Measurements from ENCODE around the gene NFIA. TPM values are rescaled to one million over a fixed set of nuclear protein-coding genes. Genes with fewer than 3 reads are reported as not detected.

The NFIA gene
- total RNA-seq, 1 experiment from 2014 or later = 20.9 TPM

GRCh38 chr1:61169045-61169444 lies 86.7 kb downstream of the NFIA start:
- no TSS peak for BruUV-seq (replicated peaks)
- no peaks in the 10 kb centered on the region for H3K9me3 ChIP-seq (ENCODE audit: control insufficient read depth, insufficient read depth, low read depth, low read length)
- no peaks in the 10 kb centered on the region for H3K36me3 ChIP-seq (ENCODE audit: control insufficient read depth, insufficient read depth, low read length)
- in situ Hi-C loops (cut with HindIII; ENCODE audit: low pct_unique_long_range_greater_than_20kb, low sequenced_read_pairs) = no loop called here
- DNase-seq (ENCODE audit: low read depth, low spot score) (no peak), ATAC-seq (no peak)
- no peaks in the 10 kb centered on the region for H3K27me3 ChIP-seq (ENCODE audit: control insufficient read depth, insufficient read depth, low read length)
- peaks cover 12% of the 10 kb centered on the region for H3K4me1 ChIP-seq (ENCODE audit: control insufficient read depth, insufficient read depth, low read length)
- H3K27ac ChIP-seq (ENCODE audit: low read length) = no peak overlapping the region
- intact Hi-C loops (cut with micrococcal nuclease; ENCODE audit: unreplicated experiment) = no loop called here
- TF ChIP-seq SIN3A (IDR thresholded peaks at IDR 0.05; ENCODE audit: borderline replicate concordance, insufficient read depth, low read depth, low read length) (no peak), REST (IDR thresholded peaks at IDR 0.05; ENCODE audit: insufficient read depth in 1 of 2, low read depth in 2 of 2, low read length in 1 of 2) (no peak), POLR2AphosphoS5 (IDR thresholded peaks at IDR 0.05; ENCODE audit: low read depth, low read length) (no peak), CTCF (IDR thresholded peaks at IDR 0.05) (no peak), TCF7L2 (IDR thresholded peaks at IDR 0.05; ENCODE audit: low read depth, low read length) (no peak)
- ChIA-PET CTCF (interaction anchor here (0.6 kb wide), 1 partner anchor 204 kb away, joined by 3 read pairs; no protein-coding TSS in a partner anchor), POLR2A (no interaction called here)
- no peak overlapping the region for H3K4me3 ChIP-seq (ENCODE audit: low read depth in 2 of 2, low read length in 2 of 2)

- ChIA-PET CTCF (interaction anchor here (0.6 kb wide), 1 partner anchor 203 kb away, joined by 3 read pairs; no protein-coding TSS in a partner anchor), POLR2A (no interaction called here)
- DNase-seq (ENCODE audit: low read depth, low spot score) (no peak), ATAC-seq (no peak)
- in situ Hi-C loops (cut with HindIII; ENCODE audit: low pct_unique_long_range_greater_than_20kb, low sequenced_read_pairs) = no loop called here
- TF ChIP-seq TCF7L2 (IDR thresholded peaks at IDR 0.05; ENCODE audit: low read depth, low read length) = no peak
- TF ChIP-seq POLR2AphosphoS5 (IDR thresholded peaks at IDR 0.05; ENCODE audit: low read depth, low read length) = no peak
- TF ChIP-seq SIN3A (IDR thresholded peaks at IDR 0.05; ENCODE audit: borderline replicate concordance, insufficient read depth, low read depth, low read length) = no peak
- TF ChIP-seq REST (IDR thresholded peaks at IDR 0.05; ENCODE audit: insufficient read depth in 1 of 2, low read depth in 2 of 2, low read length in 1 of 2) = no peak
- TF ChIP-seq CTCF (IDR thresholded peaks at IDR 0.05) = no peak
- H3K4me1 ChIP-seq (ENCODE audit: control insufficient read depth, insufficient read depth, low read length) = peaks cover 12% of the 10 kb centered on the region
- no peak overlapping the region for H3K27ac ChIP-seq (ENCODE audit: low read length)
- no TSS peak for BruUV-seq (replicated peaks)
- no peak overlapping the region for H3K4me3 ChIP-seq (ENCODE audit: low read depth in 2 of 2, low read length in 2 of 2)
- H3K9me3 ChIP-seq (ENCODE audit: control insufficient read depth, insufficient read depth, low read depth, low read length) = no peaks in the 10 kb centered on the region
- H3K27me3 ChIP-seq (ENCODE audit: control insufficient read depth, insufficient read depth, low read length) = no peaks in the 10 kb centered on the region
- no peaks in the 10 kb centered on the region for H3K36me3 ChIP-seq (ENCODE audit: control insufficient read depth, insufficient read depth, low read length)
- intact Hi-C loops (cut with micrococcal nuclease; ENCODE audit: unreplicated experiment) = no loop called here
These were observed 87.3 kb downstream of the NFIA start for GRCh38 chr1:61169634-61170033.

Data from Panc1 (cell line).